ENCODE results near the gene CLDN22. TPM values are rescaled to one million over a fixed set of nuclear protein-coding genes. Genes with fewer than 3 reads are reported as not detected.

CLDN22 gene
- total RNA-seq, 3 donors from 2014 or later: not detected

GRCh38 chr4:183362036-183362435, 42.0 kb upstream of the CLDN22 start:
- TF ChIP-seq POLR2AphosphoS5 (IDR thresholded peaks at IDR 0.05) (no peak), CTCF (IDR thresholded peaks at IDR 0.05) (no peak)
- Histone ChIP-seq H3K36me3 (no peaks in the 10 kb centered on the region), H3K27me3 (no peaks in the 10 kb centered on the region), H3K27ac (no peak overlapping the region), H3K4me1 (no peaks in the 10 kb centered on the region), H3K9me3 (no peaks in the 10 kb centered on the region), H3K4me3 (no peak overlapping the region)
- intact Hi-C loops (cut with DNase I; ENCODE audit: low total_unique reads): no loop called here
- DNase-seq (ENCODE audit: low spot score in 2 of 2): no peak

- intact Hi-C loops (cut with DNase I; ENCODE audit: low total_unique reads): no loop called here
Observed at GRCh38 chr4:183360161-183360919, 40.3 kb upstream of the CLDN22 start.

GRCh38 chr4:183358215-183358755, 38.2 kb upstream of the CLDN22 start:
- Histone ChIP-seq H3K36me3 (no peaks in the 10 kb centered on the region), H3K9me3 (no peaks in the 10 kb centered on the region), H3K27ac (no peak overlapping the region), H3K4me1 (no peaks in the 10 kb centered on the region), H3K4me3 (no peak overlapping the region), H3K27me3 (no peaks in the 10 kb centered on the region)
- DNase-seq (ENCODE audit: low spot score in 2 of 2): no peak
- no peak for TF ChIP-seq POLR2AphosphoS5 (IDR thresholded peaks at IDR 0.05)
- TF ChIP-seq CTCF (IDR thresholded peaks at IDR 0.05): no peak
- TF ChIP-seq POLR2A (IDR thresholded peaks at IDR 0.05): no peak
- intact Hi-C loops (cut with DNase I; ENCODE audit: low total_unique reads): no loop called here

More at GRCh38 chr4:183360161-183360919, 40.3 kb upstream of the CLDN22 start:
- no peak for TF ChIP-seq POLR2A (IDR thresholded peaks at IDR 0.05)
- no peak for TF ChIP-seq CTCF (IDR thresholded peaks at IDR 0.05)
- no peak for TF ChIP-seq POLR2AphosphoS5 (IDR thresholded peaks at IDR 0.05)
- H3K27me3 ChIP-seq: no peaks in the 10 kb centered on the region
- no peaks in the 10 kb centered on the region for H3K36me3 ChIP-seq
- no peak for DNase-seq (ENCODE audit: low spot score in 2 of 2)
- H3K4me1 ChIP-seq: no peaks in the 10 kb centered on the region
- H3K27ac ChIP-seq: no peak overlapping the region
- H3K4me3 ChIP-seq: no peak overlapping the region
- H3K9me3 ChIP-seq: no peaks in the 10 kb centered on the region

DNA sequence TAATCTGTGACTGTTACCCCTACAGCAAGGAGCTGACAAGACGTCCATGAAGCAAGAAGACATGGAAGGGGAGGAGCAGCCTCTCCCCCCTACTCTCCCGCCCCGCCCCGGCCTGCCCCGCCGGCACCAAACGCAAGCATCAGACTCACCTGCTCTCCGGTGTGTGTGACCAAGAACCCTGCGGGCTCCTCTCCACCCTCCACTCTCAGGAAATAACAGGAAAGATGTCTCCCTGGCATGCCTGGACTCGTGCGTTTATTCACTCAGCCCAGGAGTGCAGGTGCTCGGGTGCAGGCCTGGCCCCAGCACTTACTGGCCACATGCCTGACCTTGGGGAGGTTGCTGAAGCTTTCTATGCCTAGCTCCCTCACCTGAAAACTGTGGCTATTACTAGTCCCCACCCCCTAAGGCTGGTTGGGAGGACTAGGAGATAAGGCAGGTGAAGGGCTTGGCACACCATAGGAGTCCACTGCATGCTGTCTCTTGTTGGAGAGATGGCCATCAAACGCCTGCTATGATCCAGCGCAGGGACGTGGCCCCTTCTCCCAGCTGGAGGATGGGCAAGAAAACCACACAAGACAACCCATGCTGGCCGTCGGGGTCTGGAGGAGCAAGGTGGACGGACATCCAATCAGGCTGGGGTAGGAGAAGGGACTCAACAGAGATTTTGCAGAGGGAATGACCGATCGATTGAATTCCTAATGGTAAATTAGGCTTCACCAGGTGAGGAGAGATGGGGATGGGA, 37.0 kb upstream of the CLDN22 start:
- Histone ChIP-seq H3K27me3 (no peaks in the 10 kb centered on the region), H3K4me1 (no peaks in the 10 kb centered on the region), H3K9me3 (no peaks in the 10 kb centered on the region), H3K36me3 (no peaks in the 10 kb centered on the region), H3K27ac (no peak overlapping the region), H3K4me3 (no peak overlapping the region)
- no peak for DNase-seq (ENCODE audit: low spot score in 2 of 2)
- intact Hi-C loops (cut with DNase I; ENCODE audit: low total_unique reads): no loop called here
- TF ChIP-seq POLR2A (IDR thresholded peaks at IDR 0.05) (no peak), CTCF (IDR thresholded peaks at IDR 0.05) (no peak), POLR2AphosphoS5 (IDR thresholded peaks at IDR 0.05) (no peak)

All from breast epithelium (tissue), 4 donors.